WI38 (cell line): ENCODE data around the gene APLP1.

Source experiments
- H3K4me3 ChIP-seq: 2 replicates; pipeline ENCODE4 v1.5.1; 2011; ENCODE audit warnings: low read depth, mild to moderate bottlenecking, control low read depth, low read length
- CTCF ChIP-seq: IDR thresholded peaks from 2 replicates; pipeline ENCODE4 v1.5.1; 2012; ENCODE audit warnings: low read depth, mild to moderate bottlenecking, control low read depth, low read length

Gene APLP1

GRCh38 chr19:35847911-35848310 lies 20.5 kb upstream of the APLP1 start:
- TF ChIP-seq CTCF = no peak
- H3K4me3 ChIP-seq = no peak overlapping the region

- H3K4me3 ChIP-seq = no peak overlapping the region
- TF ChIP-seq CTCF = no peak
Measured at GRCh38 chr19:35848486-35848885, 19.9 kb upstream of the APLP1 start.

GRCh38 chr19:35848919-35849505 lies 19.4 kb upstream of the APLP1 start:
- TF ChIP-seq CTCF = no peak
- H3K4me3 ChIP-seq = no peak overlapping the region

- no peak overlapping the region for H3K4me3 ChIP-seq
- no peak for TF ChIP-seq CTCF
Measured at GRCh38 chr19:35851213-35852028, 17.0 kb upstream of the APLP1 start.

GRCh38 chr19:35852029-35852780 lies 16.2 kb upstream of the APLP1 start, which contains the start of gene NPHS1:
NPHS1 (minus strand) TSS chr19:35852504; CDS start chr19:35851837, 667 bp downstream.
- H3K4me3 ChIP-seq = no peak within 1 kb of the TSS
- no peak for TF ChIP-seq CTCF

- no peak overlapping the region for H3K4me3 ChIP-seq
- TF ChIP-seq CTCF = no peak
Measured at GRCh38 chr19:35853038-35853756, 15.2 kb upstream of the APLP1 start.
